Endothelial cell of umbilical vein (primary cell): ENCODE results near the gene DPP9. TPM values are rescaled to one million over a fixed set of nuclear protein-coding genes. Genes with fewer than 3 reads are reported as not detected.

ENCODE experiments used
- BruUV-seq: library from RNA; stranded (reverse); fragments of 400-500 nt; replicated peaks from 2 replicates; lab custom pipeline; 2021; lab: Mats Ljungman, UMichigan
- CTCF ChIA-PET: fragments of 300-600, 350-600 bp; sonication (Branson Sonifier 250); formaldehyde crosslinking; loops from one replicate; lab custom pipeline; 2021; ENCODE audit warnings: antibody characterized with exemption, inconsistent platforms; lab: Charles Lee
- POLR2A ChIA-PET: fragments of 300-600, 350-600 bp; sonication (Branson Sonifier 250); formaldehyde crosslinking; loops from one replicate; lab custom pipeline; 2021; ENCODE audit warnings: antibody characterized with exemption, inconsistent platforms; lab: Charles Lee
- DNase-seq: peaks from one replicate; pipeline ENCODE4 v3.0.0-alpha.2; 2011; ENCODE audit warnings: low read depth, low spot score
- FAIRE-seq: peaks from 2 replicates; lab custom pipeline; 2011; peaks lifted over from hg19 to GRCh38; lab: Jason Lieb, UNC
- H2AFZ ChIP-seq: 2 replicates; pipeline ENCODE4 v1.6.0; 2012; ENCODE audit warnings: low read depth, low read length, control low read depth, inconsistent platforms
- H3K27ac ChIP-seq: 2 replicates; pipeline ENCODE4 v1.5.1; 2011; ENCODE audit warnings: low read depth, mild to moderate bottlenecking, control low read depth, low read length, moderate library complexity; ENCODE audit not compliant: insufficient read depth
- H3K27me3 ChIP-seq, 2 experiments: 2 replicates each; pipeline versions ENCODE4 v1.6.0 to v1.6.1; 2011; ENCODE audit warnings: low read length in 2 of 2, mixed read lengths in 1 of 2; ENCODE audit not compliant: control insufficient read depth in 2 of 2, insufficient read depth in 2 of 2
- H3K36me3 ChIP-seq, 2 experiments: 2 replicates in 1 of 2; 3 replicates in 1 of 2; pipeline ENCODE4 v1.5.1; 2011; ENCODE audit warnings: low read length in 2 of 2, mild to moderate bottlenecking in 1 of 2, moderate library complexity in 1 of 2; ENCODE audit not compliant: control insufficient read depth in 2 of 2, insufficient read depth in 2 of 2; ENCODE audit errors: extremely low read depth in 1 of 2
- H3K4me1 ChIP-seq: 3 replicates; pipeline ENCODE4 v1.5.1; 2011; ENCODE audit warnings: mild to moderate bottlenecking, low read length; ENCODE audit not compliant: control insufficient read depth, insufficient read depth; ENCODE audit errors: extremely low read depth
- H3K4me2 ChIP-seq: 2 replicates; pipeline ENCODE4 v1.6.1; 2011; ENCODE audit warnings: low read length, control low read depth, mixed read lengths; ENCODE audit not compliant: insufficient read depth
- H3K4me3 ChIP-seq, 3 experiments: fragments of 200-600 bp in 1 of 3; sonication (generic), shearing (Covaris generic) in 1 of 3; replicated peaks in 1 of 3; 2 replicates each; pipeline ENCODE4 v1.5.1; 2011 to 2016; ENCODE audit warnings: control low read depth in 3 of 3, low read length in 3 of 3, mild to moderate bottlenecking in 2 of 3, inconsistent platforms in 1 of 3, low read depth in 1 of 3, moderate library complexity in 1 of 3; ENCODE audit not compliant: insufficient read depth in 1 of 3
- H3K79me2 ChIP-seq: 2 replicates; pipeline ENCODE4 v1.6.0; 2012; ENCODE audit warnings: low read length, inconsistent platforms; ENCODE audit not compliant: control insufficient read depth, insufficient read depth
- H3K9ac ChIP-seq: replicated peaks from 2 replicates; pipeline ENCODE3; 2011; ENCODE audit warnings: low read length, control low read depth; ENCODE audit not compliant: insufficient read depth; ENCODE audit errors: extremely low read depth
- H3K9me1 ChIP-seq: replicated peaks from 3 replicates; pipeline ENCODE4 v1.6.0; 2011; ENCODE audit warnings: mild to moderate bottlenecking, low read length; ENCODE audit not compliant: control insufficient read depth, insufficient read depth; ENCODE audit errors: extremely low read depth
- H3K9me3 ChIP-seq: replicated peaks from 2 replicates; pipeline ENCODE4 v1.5.1; 2012; ENCODE audit warnings: low read length, inconsistent platforms; ENCODE audit not compliant: control insufficient read depth, insufficient read depth
- H4K20me1 ChIP-seq: replicated peaks from 2 replicates; pipeline ENCODE3; 2011; ENCODE audit warnings: mild to moderate bottlenecking, low read length; ENCODE audit not compliant: control insufficient read depth, insufficient read depth; ENCODE audit errors: extremely low read depth
- EZH2 ChIP-seq: IDR thresholded peaks from 2 replicates; pipeline ENCODE4 v1.6.1; 2012; ENCODE audit warnings: borderline replicate concordance, low read depth, mild to moderate bottlenecking, moderate library complexity, low read length, inconsistent platforms; ENCODE audit not compliant: severe bottlenecking
- FOS ChIP-seq: IDR thresholded peaks from 2 replicates; pipeline ENCODE4 v1.6.1; 2011; ENCODE audit warnings: mild to moderate bottlenecking, low read length, moderate library complexity, borderline replicate concordance; ENCODE audit not compliant: insufficient read depth
- GATA2 ChIP-seq: IDR thresholded peaks from 2 replicates; pipeline ENCODE4 v1.7.0; 2011; ENCODE audit warnings: low read depth, mild to moderate bottlenecking, moderate library complexity, mixed read lengths, low read length; ENCODE audit not compliant: insufficient read length, insufficient read depth
- JUN ChIP-seq: IDR thresholded peaks from 2 replicates; pipeline ENCODE4 v1.6.1; 2011; ENCODE audit warnings: borderline replicate concordance, low read depth; ENCODE audit not compliant: insufficient read length, insufficient read depth
- MAX ChIP-seq: IDR thresholded peaks from 2 replicates; pipeline ENCODE4 v1.6.1; 2011; ENCODE audit not compliant: insufficient read depth, insufficient read length
- MYC ChIP-seq: IDR thresholded peaks from one replicate; pipeline ENCODE4 v1.6.1; 2011; ENCODE audit warnings: mild to moderate bottlenecking, low read depth, low read length
- POLR2A ChIP-seq: IDR thresholded peaks from 2 replicates; pipeline ENCODE4 v1.6.1; 2012; ENCODE audit warnings: low read depth, mild to moderate bottlenecking, control low read depth, low read length
- POLR2AphosphoS5 ChIP-seq: IDR thresholded peaks from 2 replicates; pipeline ENCODE4 v1.6.1; 2012; ENCODE audit warnings: low read depth, mild to moderate bottlenecking, control low read depth, low read length, moderate library complexity; ENCODE audit not compliant: insufficient read depth
- dilution Hi-C: fragments of 300-500 bp; cut with MboI; formaldehyde crosslinking; loops from one replicate; pipeline ENCODE4 v1.15.0; 2019; ENCODE audit warnings: low sequenced_read_pairs; ENCODE audit not compliant: extremely low pct_ligation_motif_present
- intact Hi-C: fragments of 100-400 bp; cut with micrococcal nuclease; formaldehyde crosslinking; loops from one replicate; pipeline ENCODE4 v1.10.0; 2022
- polyA plus RNA-seq, 4 experiments: library from polyadenylated mRNA; depleted of rRNA in 3 of 4; stranded (reverse) in 3 of 4; unstranded in 1 of 4; fragments of >200 nt; gene quantifications; 2 replicates each; pipeline versions ENCODE4 v1.2.1 to v1.2.3, GENCODE V29; 2011 to 2012; ENCODE audit warnings: missing spikeins in 1 of 4
- total RNA-seq: library from RNA; stranded (reverse); gene quantifications from 2 replicates; pipeline ENCODE4 v1.2.3, GENCODE V29; 2021
- TF ChIP-seq, protein P1 (sequence below), 2 donors: IDR thresholded peaks; 1 replicate in 1 of 2; 2 replicates in 1 of 2; pipeline ENCODE4 v1.5.1; 2011; ENCODE audit warnings: low read length in 2 of 2, mild to moderate bottlenecking in 2 of 2, moderate library complexity in 2 of 2, control low read depth in 1 of 2, inconsistent platforms in 1 of 2, low read depth in 1 of 2; ENCODE audit not compliant: insufficient read depth in 1 of 2; ENCODE audit errors: extremely low read depth in 1 of 2

DPP9 gene
- total and polyA plus RNA-seq, 2 donors (not counting 3 experiments of a cell fraction or from before 2014, with no cell fraction given), result 31.5 to 98.0 TPM

DNA sequence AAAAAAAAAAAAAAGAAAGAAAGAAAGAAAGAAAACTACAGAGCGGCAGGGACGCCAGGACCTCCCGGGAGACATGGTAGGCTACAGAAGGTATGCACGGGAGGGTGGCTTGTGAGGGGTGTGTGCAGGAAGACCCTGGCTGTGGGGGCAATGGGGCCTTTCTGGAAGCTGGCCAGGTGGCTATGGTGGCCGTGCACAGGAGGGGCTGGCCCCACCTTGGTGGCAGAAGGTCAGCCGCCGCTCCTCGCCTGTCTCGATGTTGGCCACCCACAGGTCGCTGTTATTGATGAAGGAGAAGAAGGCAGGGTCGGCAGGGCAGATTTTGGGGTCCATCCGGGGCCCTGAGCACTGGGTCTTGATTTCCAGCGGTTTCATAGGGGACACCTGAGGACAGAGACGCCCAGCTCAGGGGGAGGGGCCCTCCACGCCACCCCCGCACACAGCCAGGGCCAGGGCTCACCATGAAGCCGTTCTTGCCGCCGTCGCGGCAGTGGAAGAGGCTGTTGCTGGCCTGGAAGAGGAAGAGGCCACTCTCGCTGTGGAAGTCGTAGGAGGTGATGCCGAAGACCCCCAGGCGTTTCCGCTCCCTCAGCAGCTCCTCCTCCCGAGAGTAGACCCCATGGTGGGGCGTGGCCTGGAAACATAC is 19.8 kb downstream of the DPP9 start:
- Histone ChIP-seq H3K4me3 (no peak overlapping the region), H3K79me2 (no peaks in the 10 kb centered on the region), H3K4me1 (no peaks in the 10 kb centered on the region), H4K20me1 (no peaks in the 10 kb centered on the region), H2AFZ (no peak overlapping the region), H3K9me1 (no peaks in the 10 kb centered on the region), H3K27me3 (no peaks in the 10 kb centered on the region), H3K27ac (no peak overlapping the region), H3K9me3 (no peaks in the 10 kb centered on the region), H3K9ac (no peak overlapping the region), H3K36me3 (peaks cover 15 to 50% of the 10 kb centered on the region in 2 experiments), H3K4me2 (no peak overlapping the region)
- intact Hi-C loops, result no loop called here
- ChIA-PET POLR2A (no interaction called here), CTCF (interaction anchor here (0.7 kb wide), 1 partner anchor 27 kb away, joined by 3 read pairs; no protein-coding TSS in a partner anchor)
- no peak for FAIRE-seq
- no TSS peak for BruUV-seq
- TF ChIP-seq, protein P1, sequence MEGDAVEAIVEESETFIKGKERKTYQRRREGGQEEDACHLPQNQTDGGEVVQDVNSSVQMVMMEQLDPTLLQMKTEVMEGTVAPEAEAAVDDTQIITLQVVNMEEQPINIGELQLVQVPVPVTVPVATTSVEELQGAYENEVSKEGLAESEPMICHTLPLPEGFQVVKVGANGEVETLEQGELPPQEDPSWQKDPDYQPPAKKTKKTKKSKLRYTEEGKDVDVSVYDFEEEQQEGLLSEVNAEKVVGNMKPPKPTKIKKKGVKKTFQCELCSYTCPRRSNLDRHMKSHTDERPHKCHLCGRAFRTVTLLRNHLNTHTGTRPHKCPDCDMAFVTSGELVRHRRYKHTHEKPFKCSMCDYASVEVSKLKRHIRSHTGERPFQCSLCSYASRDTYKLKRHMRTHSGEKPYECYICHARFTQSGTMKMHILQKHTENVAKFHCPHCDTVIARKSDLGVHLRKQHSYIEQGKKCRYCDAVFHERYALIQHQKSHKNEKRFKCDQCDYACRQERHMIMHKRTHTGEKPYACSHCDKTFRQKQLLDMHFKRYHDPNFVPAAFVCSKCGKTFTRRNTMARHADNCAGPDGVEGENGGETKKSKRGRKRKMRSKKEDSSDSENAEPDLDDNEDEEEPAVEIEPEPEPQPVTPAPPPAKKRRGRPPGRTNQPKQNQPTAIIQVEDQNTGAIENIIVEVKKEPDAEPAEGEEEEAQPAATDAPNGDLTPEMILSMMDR (IDR thresholded peaks at IDR 0.05; ENCODE audit: extremely low read depth in 1 of 2, insufficient read depth in 1 of 2, low read depth in 1 of 2, low read length in 2 of 2), result no peak
- TF ChIP-seq JUN (no peak), POLR2A (no peak), MYC (no peak), GATA2 (no peak), POLR2AphosphoS5 (no peak), FOS (no peak), EZH2 (no peak), MAX (no peak)
- dilution Hi-C loops, result no loop called here
- no peak for DNase-seq
